HEK293T (cell line): ENCODE results near the gene SHOX.

Experiments
- CTCF ChIA-PET: fragments of 350-600 bp; formaldehyde crosslinking; extraction: SDS; loops from one replicate; lab custom pipeline; 2021; ENCODE audit warnings: antibody characterized with exemption, inconsistent platforms; lab: Yijun Ruan, JAX
- POLR2A ChIA-PET: fragments of 350-600 bp; formaldehyde crosslinking; extraction: SDS; loops from one replicate; lab custom pipeline; 2020; ENCODE audit warnings: antibody characterized with exemption, inconsistent platforms; lab: Yijun Ruan, JAX
- DNase-seq: peaks from one replicate; pipeline ENCODE4 v3.0.0; 2012; ENCODE audit warnings: mixed read lengths; ENCODE audit errors: extremely low spot score
- ARNT ChIP-seq: fragments of 450-650 bp; IDR thresholded peaks from 2 replicates; pipeline ENCODE4 v1.6.1; 2017; ENCODE audit warnings: mild to moderate bottlenecking
- BHLHE40 ChIP-seq: fragments of 450-650 bp; IDR thresholded peaks from 2 replicates; pipeline ENCODE4 v1.6.1; 2016; ENCODE audit warnings: mild to moderate bottlenecking, moderate library complexity, borderline replicate concordance
- CTBP1 ChIP-seq: fragments of 450-650 bp; IDR thresholded peaks from 2 replicates; pipeline ENCODE4 v1.6.1; 2016; ENCODE audit warnings: borderline replicate concordance
- ELF4 ChIP-seq: fragments of 450-650 bp; IDR thresholded peaks from 2 replicates; pipeline ENCODE4 v1.6.1; 2017; ENCODE audit warnings: antibody characterized with exemption
- FOXA1 ChIP-seq: fragments of 450-650 bp; IDR thresholded peaks from 2 replicates; pipeline ENCODE4 v1.6.1; 2016; ENCODE audit warnings: mild to moderate bottlenecking
- FOXK2 ChIP-seq: fragments of 450-650 bp; IDR thresholded peaks from 2 replicates; pipeline ENCODE4 v1.6.1; 2016; ENCODE audit warnings: mild to moderate bottlenecking
- FOXM1 ChIP-seq: fragments of 450-650 bp; IDR thresholded peaks from 2 replicates; pipeline ENCODE4 v1.6.1; 2017; ENCODE audit warnings: mild to moderate bottlenecking, borderline replicate concordance
- HDGF ChIP-seq: fragments of 450-650 bp; IDR thresholded peaks from 2 replicates; pipeline ENCODE4 v1.6.1; 2017; ENCODE audit warnings: antibody characterized with exemption, borderline replicate concordance
- L3MBTL2 ChIP-seq: fragments of 450-650 bp; conservative IDR thresholded peaks from 2 replicates; pipeline ENCODE4 v1.6.1; 2016; ENCODE audit warnings: mild to moderate bottlenecking
- LEF1 ChIP-seq: fragments of 450-650 bp; IDR thresholded peaks from 2 replicates; pipeline ENCODE4 v1.6.1; 2017; ENCODE audit warnings: mild to moderate bottlenecking, borderline replicate concordance
- NFRKB ChIP-seq: fragments of 450-650 bp; IDR thresholded peaks from 2 replicates; pipeline ENCODE4 v1.6.1; 2016; ENCODE audit warnings: mild to moderate bottlenecking, moderate library complexity
- SP1 ChIP-seq: fragments of 450-650 bp; IDR thresholded peaks from 2 replicates; pipeline ENCODE4 v1.6.1; 2017
- SUZ12 ChIP-seq: fragments of 450-650 bp; IDR thresholded peaks from 2 replicates; pipeline ENCODE4 v1.6.1; 2016; ENCODE audit warnings: mild to moderate bottlenecking
- TARDBP ChIP-seq: fragments of 450-650 bp; IDR thresholded peaks from 2 replicates; pipeline ENCODE4 v1.6.1; 2016
- ZNF384 ChIP-seq: fragments of 450-650 bp; IDR thresholded peaks from 2 replicates; pipeline ENCODE4 v1.6.1; 2016
- TF ChIP-seq, protein P1 (sequence below): fragments of 450-650 bp; IDR thresholded peaks from 2 replicates; pipeline ENCODE4 v1.6.1; 2016

Gene SHOX

DNA sequence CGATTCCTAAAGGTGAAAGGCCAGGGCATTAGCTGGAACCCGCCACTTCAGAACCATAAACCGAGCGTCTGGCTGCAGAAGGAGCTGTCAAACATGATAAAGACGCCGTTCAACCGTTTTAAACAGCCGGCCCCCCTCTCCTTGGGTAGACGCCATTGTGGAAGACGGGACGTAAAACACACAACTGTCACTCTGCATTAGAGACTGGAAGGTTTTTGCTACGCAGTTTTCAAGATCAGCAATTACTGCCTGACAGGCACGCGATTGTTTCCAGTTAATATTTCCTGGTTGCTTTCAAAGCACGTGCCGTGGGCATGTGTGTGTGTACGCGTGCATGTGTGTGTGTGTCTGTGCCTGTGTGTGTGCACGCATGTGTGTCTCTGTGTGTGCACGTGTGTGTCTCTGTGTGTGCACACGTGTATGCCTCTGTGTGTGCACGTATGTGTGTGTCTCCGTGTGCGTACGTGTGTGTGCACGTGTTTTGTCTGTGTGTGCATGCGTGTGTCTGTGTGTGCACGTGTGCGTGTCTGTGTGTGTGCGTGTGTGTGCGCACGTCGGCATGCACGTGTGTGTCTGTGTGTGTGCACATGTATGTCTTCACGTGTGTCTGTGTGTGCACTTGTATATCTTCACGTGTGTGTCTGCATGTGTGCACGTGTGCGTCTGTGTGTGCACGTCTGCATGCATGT is 48.8 kb downstream of the SHOX start:
- ChIA-PET POLR2A (no interaction called here), CTCF (no interaction called here)
- no peak for DNase-seq

DNA sequence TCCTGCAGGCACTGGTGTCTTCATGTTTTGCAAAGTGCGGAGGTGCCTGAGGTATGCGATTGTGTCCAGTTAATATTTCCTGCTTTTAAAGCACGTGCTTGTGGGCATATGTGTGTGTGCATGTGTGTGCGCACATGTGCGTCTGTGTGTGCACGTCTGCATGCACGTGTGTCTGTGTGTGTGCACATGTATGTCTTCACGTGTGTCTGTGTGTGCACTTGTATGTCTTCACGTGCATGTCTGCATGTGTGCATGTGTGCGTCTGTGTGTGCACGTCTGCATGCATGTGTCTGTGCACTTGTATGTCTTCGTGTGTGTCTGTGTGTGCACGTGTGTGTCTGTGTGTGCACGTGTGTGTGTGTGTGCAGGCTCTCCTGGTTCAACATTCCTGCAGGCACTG is 49.5 kb downstream of the SHOX start:
- ChIA-PET POLR2A (no interaction called here), CTCF (no interaction called here)
- TF ChIP-seq CTBP1 (no peak), ZNF384 (no peak), LEF1 (no peak), SUZ12 (no peak), TARDBP (no peak)
- no peak for DNase-seq

More for the DNA sequence above, 48.8 kb downstream of the SHOX start:
- TF ChIP-seq FOXK2, result no peak
- TF ChIP-seq BHLHE40, result no peak
- no peak for TF ChIP-seq ARNT
- no peak for TF ChIP-seq CTBP1
- TF ChIP-seq L3MBTL2, result no peak
- no peak for TF ChIP-seq NFRKB
- no peak for TF ChIP-seq HDGF
- TF ChIP-seq SP1, result no peak
- TF ChIP-seq TARDBP, result no peak
- TF ChIP-seq FOXM1, result no peak
- TF ChIP-seq FOXA1, result no peak
- no peak for TF ChIP-seq SUZ12
- no peak for TF ChIP-seq LEF1
- no peak for TF ChIP-seq ELF4

DNA sequence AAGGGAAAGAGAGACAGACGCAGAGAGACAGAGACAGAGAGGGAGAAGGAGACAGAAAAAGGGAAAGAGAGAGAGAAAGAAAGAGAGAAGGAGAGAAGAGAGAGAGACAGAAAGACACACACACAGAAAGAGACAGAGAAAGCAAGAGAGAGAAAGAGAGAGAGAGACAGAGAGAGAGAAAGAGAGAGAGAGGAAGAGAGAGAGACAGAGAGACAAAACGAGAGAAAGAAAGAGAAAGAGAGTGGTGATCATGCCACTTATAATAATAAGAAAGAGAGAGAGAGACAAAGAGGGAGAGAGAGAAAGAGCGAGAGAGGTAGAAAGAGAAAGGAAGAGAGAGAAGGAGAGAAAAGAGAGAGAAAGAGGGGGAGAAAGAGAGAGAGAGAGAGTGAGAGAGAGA is 51.4 kb downstream of the SHOX start:
- TF ChIP-seq BHLHE40, result no peak
- no peak for TF ChIP-seq ELF4
- no peak for TF ChIP-seq HDGF
- TF ChIP-seq LEF1, result no peak
- TF ChIP-seq FOXA1, result no peak
- no peak for TF ChIP-seq ZNF384
- TF ChIP-seq SUZ12, result no peak
- TF ChIP-seq NFRKB, result no peak
- no peak for TF ChIP-seq ARNT
- no peak for TF ChIP-seq CTBP1
- no peak for TF ChIP-seq SP1
- TF ChIP-seq TARDBP, result no peak
- no peak for TF ChIP-seq FOXK2
- TF ChIP-seq, protein P1, sequence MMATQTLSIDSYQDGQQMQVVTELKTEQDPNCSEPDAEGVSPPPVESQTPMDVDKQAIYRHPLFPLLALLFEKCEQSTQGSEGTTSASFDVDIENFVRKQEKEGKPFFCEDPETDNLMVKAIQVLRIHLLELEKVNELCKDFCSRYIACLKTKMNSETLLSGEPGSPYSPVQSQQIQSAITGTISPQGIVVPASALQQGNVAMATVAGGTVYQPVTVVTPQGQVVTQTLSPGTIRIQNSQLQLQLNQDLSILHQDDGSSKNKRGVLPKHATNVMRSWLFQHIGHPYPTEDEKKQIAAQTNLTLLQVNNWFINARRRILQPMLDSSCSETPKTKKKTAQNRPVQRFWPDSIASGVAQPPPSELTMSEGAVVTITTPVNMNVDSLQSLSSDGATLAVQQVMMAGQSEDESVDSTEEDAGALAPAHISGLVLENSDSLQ, result no peak
- no peak for TF ChIP-seq L3MBTL2
- no peak for TF ChIP-seq FOXM1
- no peak for DNase-seq
- ChIA-PET CTCF (no interaction called here), POLR2A (no interaction called here)

DNA sequence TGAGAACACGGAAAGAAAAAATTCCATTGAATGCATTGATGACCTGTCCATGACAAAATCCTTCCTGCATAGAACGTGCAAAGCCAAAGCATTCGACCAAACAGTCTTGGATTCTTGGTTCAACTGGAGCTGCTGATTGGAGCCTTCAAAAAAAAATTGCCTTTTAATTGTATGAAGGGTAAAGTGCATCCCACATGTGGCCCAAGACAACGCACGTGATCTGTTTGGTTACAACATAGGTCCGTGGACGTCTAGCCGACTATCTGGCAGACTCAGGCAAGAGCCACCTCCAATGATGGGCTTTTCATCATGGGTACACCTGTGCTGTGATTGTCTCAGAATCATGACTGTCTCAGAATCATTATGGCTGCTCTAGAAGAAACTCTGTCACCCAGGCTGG is 52.3 kb downstream of the SHOX start:
- TF ChIP-seq ELF4, result no peak
- no peak for TF ChIP-seq NFRKB
- TF ChIP-seq HDGF, result no peak
- no peak for TF ChIP-seq ARNT
- no peak for TF ChIP-seq TARDBP
- no peak for TF ChIP-seq SUZ12
- no peak for TF ChIP-seq CTBP1
- TF ChIP-seq L3MBTL2, result no peak
- TF ChIP-seq FOXK2, result no peak
- TF ChIP-seq, protein P1, result no peak
- TF ChIP-seq FOXM1, result no peak
- TF ChIP-seq LEF1, result no peak
- ChIA-PET POLR2A (no interaction called here), CTCF (no interaction called here)
- DNase-seq, result no peak

DNA sequence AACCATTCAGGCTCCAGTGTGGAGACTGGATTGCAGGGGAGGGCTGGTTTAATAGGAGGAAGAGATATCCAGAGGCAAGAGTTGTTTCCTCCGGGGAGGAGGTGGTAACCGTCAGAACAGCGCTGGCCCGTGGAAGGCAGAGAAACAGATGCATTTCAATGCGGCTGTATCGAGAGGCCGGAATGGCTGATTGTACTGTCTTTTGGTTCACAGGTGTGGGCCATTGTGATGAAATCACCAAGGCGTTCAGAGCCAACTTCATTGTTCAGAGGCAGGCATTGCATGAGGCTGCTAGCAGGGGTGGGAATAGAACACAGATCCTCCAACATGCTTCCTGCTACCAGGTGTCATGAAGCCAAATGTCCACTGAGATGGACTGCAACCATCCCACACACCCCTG is 53.0 kb downstream of the SHOX start:
- CTCF ChIA-PET, result no interaction called here
- TF ChIP-seq TARDBP (no peak), FOXK2 (no peak), FOXM1 (no peak), BHLHE40 (no peak), SP1 (no peak), ZNF384 (no peak), FOXA1 (no peak), L3MBTL2 (no peak), SUZ12 (no peak), ARNT (no peak), NFRKB (no peak)
- TF ChIP-seq, protein P1, result no peak
- no peak for DNase-seq
- POLR2A ChIA-PET, result no interaction called here

DNA sequence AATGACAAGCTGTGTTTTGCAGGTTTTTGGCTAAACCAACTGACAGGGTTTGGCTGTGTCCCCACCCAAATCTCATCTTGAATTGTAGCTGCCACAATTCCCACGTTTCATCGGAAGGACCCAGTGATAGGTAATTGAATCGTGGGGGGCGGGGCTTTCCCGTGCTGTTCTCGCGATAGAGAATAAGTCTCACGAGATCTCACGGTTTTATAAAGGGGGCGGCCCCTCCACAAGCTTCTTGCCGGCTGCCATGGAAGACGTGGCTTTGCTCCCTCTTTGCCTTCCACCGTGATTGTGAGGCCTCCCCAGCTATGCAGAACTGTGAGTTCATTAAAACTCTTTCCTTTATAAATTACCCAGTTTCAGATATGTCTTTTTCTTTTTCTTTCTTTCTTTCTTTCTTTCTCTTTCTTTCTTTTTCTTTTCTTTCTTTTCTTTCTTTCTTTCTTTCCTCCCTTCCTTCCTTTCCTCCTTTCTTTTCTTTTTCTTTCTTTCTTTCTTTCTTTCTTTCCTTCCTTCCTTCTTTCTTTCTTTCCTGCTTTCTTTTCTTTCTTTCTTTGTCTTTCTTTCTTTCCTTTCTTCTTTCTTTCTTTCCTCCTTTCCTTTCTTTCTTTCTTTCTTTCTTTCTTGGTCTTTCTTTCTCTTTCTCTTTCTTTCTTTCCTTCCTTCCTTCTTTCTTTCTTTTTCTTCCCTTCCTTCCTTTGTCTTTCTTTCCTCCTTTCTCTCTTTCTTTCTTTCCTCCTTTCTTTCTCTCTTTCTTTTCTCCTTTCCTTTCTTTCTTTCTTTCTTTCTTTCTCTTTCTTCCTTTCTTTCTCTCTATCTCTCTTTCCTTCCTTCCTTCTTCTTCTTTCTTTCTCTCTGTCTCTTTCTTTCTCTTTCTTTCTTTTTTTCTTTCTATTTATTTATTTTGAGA is 54.8 kb downstream of the SHOX start:
- ChIA-PET CTCF (no interaction called here), POLR2A (no interaction called here)
- TF ChIP-seq SP1, result no peak
- no peak for TF ChIP-seq LEF1
- no peak for TF ChIP-seq CTBP1
- TF ChIP-seq NFRKB, result no peak
- TF ChIP-seq FOXK2, result no peak
- no peak for TF ChIP-seq FOXM1
- TF ChIP-seq FOXA1, result no peak
- no peak for TF ChIP-seq ZNF384
- TF ChIP-seq L3MBTL2, result no peak
- TF ChIP-seq BHLHE40, result no peak
- TF ChIP-seq ARNT, result no peak
- TF ChIP-seq, protein P1, result no peak
- no peak for TF ChIP-seq HDGF
- TF ChIP-seq TARDBP, result no peak
- no peak for TF ChIP-seq SUZ12
- TF ChIP-seq ELF4, result no peak
- DNase-seq, result no peak
